Activated T-cell treated with anti-CD3 and anti-CD28 coated beads, Interleukin-2, amount 50 U/mL, for 48 hours (primary cell): ENCODE results near the gene CTCF.

Experiments
- DNase-seq, 2 experiments: peaks; one replicate each; pipeline ENCODE4 v3.0.0-alpha.2; 2020

Gene CTCF

GRCh38 chr16:67535201-67535600 is 27.1 kb upstream of the CTCF start:
- DNase-seq = no peak

- peak; percentile 59 to 72 for DNase-seq
Measured at GRCh38 chr16:67537270-67537635, 25.1 kb upstream of the CTCF start.

DNA sequence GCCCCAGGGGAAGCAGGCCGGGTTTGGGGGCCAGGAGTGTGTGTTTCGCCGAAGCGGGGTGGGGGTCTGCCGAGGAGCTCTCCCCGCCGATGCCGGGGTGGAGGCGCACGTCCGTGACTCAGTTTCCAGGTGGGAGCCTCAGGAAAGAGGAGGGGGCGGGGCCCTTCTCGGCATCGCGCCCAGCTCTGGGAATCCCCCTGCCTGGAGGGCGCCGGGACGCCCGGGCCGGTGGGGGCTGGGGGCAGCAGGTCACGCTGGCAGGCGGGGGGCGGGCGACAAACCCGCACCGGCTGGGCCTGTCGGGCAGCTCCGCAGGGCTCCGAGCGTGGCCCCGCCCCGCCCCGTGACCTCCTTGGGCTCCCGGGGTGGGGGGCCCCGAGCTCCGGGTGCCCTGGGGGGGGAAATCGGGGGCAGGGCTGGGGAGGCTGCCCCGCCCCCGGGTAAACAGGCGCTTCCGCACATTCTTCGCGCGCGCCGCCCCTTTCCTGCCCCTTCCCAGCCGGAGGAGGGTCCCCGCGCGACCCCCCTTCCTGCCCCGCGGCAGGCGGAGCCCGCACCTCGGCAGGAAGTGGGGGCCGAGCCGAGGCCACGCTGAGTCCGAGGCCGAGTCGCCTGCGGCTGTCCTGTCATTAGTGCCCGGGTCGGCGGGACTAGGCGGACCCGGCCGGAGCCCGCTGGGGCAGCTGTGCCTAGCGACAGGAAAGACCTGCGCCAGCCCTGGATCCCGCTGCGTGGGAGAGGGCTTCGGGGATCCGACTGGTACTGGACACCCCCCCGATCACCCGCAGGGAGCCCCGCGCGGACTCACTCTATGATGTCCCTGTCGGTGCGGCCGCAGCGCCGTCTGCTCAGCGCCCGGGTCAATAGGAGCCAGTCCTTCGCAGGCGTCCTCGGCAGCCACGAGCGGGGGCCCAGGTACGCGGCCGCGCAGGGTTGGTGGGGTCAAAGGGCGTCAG is 24.4 kb upstream of the CTCF start:
- peak in 1 of 2 experiments; percentile 58 for DNase-seq

GRCh38 chr16:67538666-67539101 is 23.6 kb upstream of the CTCF start:
- DNase-seq = no peak

DNA sequence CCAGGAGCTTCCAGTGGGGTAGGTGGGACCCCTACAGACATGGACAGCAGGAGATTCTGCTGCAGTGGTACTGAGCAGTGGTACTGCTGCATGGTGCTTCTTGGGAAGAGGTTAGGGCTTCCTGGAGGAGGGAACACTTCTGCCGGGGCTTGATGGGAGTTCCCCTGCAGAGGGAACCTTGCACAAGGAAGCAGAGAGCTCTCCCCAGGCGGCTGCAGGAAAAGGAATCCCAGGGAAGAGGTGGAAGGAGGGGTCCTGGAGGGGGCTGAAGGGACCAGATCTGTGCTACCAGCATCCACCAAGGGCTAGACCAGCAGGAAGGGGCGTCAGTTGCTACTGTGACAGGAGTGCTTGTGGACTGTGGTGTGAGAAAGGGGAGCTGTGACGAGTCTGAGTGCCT is 23.1 kb upstream of the CTCF start:
- DNase-seq = no peak

DNA sequence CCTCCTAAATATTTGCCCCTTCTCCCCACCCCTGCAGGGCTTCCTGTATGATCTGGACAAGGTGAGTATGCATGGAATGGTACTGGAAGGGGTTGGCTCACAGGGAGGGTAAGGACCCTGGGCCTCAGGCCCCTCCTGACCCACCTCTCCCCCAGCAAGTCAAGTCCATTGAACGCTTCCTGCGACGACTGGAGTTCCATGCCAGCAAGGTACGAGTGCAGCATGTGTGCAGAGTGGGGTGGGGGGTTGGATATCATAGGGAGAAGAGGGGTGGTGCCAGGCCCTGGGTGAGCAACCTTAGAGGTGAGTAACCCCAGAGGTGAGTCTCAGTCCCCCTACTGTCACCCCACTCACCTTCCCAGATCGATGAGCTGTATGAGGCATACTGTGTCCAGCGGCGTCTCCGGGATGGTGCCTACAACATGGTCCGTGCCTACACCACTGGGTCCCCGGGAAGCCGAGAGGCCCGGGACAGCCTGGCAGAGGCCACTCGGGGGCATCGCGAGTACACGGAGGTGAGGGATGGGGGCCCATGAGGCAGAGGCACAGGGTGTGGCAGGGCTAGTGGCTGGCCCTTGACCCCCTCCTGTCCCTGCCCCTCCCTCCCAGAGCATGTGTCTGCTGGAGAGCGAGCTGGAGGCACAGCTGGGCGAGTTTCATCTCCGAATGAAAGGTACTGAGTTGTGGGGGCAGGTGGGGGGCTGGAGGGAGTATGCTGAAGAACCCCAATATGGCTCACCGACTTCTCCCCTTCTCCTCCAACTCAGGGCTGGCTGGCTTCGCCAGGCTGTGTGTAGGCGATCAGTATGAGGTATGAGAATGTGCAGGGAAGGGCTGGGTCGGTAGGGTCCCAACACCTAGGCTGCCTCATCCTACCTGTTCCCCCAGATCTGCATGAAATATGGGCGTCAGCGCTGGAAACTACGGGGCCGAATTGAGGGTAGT is 22.4 kb upstream of the CTCF start:
- DNase-seq = no peak

DNA sequence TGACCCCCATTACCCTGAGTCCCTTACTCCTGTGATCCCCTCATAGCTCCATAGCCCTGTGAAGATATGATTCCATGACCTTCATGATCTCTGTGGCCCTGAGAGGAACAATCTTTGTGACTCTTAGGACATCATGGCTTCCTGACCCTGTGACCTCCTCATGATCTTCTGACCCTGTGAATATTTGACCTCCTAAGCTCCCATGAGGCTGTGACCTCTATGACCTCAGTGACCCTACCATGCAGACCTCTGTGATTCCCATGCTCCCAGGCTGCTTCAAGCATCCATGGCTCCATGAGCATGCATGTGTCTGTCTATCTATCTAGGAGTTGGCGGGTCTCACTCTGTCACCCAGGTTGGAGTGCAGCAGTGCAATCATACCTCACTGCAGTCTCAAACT is 21.6 kb upstream of the CTCF start:
- no peak for DNase-seq

- no peak for DNase-seq
Measured at GRCh38 chr16:67541391-67542263, 20.7 kb upstream of the CTCF start.

DNA sequence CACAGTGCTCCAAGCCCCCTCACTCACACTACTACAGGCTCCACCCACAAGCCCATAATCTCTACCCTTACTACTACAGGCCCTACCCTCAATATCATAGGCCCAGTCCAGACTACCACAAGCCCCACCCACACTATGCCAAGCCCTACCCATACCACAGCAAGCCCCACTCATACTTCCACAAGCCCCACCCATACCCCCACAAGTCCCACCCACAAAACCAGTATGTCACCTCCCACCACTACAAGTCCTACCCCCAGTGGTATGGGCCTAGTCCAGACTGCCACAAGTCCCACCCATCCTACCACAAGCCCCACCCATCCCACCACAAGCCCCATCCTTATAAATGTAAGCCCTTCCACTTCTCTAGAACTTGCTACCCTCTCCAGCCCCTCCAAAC is 19.9 kb upstream of the CTCF start:
- DNase-seq = peak; percentile 76 to 80

- no peak for DNase-seq
Measured at GRCh38 chr16:67543036-67543435, 19.3 kb upstream of the CTCF start.

DNA sequence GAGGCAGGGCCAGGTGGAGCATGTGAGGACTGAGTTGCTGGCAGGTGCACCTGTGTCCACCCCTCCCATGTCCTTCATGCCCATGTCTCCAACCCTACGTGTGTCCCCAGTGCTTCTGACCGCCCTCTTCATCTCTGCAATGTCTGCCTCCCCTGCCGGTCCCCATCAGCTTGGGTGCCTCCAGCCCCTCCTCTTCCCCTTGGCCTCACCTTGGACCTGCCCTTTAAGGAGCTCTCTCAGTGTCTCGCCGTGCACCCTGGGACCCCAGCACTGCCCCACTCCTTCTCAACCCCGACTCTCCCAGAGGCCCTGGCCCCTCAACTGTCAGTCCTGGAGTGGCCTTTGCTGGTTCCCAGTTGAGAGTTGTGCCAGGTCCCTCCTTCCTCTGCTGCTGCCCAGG is 18.7 kb upstream of the CTCF start:
- DNase-seq = no peak

GRCh38 chr16:67544329-67544841 is 17.9 kb upstream of the CTCF start:
- no peak for DNase-seq

DNA sequence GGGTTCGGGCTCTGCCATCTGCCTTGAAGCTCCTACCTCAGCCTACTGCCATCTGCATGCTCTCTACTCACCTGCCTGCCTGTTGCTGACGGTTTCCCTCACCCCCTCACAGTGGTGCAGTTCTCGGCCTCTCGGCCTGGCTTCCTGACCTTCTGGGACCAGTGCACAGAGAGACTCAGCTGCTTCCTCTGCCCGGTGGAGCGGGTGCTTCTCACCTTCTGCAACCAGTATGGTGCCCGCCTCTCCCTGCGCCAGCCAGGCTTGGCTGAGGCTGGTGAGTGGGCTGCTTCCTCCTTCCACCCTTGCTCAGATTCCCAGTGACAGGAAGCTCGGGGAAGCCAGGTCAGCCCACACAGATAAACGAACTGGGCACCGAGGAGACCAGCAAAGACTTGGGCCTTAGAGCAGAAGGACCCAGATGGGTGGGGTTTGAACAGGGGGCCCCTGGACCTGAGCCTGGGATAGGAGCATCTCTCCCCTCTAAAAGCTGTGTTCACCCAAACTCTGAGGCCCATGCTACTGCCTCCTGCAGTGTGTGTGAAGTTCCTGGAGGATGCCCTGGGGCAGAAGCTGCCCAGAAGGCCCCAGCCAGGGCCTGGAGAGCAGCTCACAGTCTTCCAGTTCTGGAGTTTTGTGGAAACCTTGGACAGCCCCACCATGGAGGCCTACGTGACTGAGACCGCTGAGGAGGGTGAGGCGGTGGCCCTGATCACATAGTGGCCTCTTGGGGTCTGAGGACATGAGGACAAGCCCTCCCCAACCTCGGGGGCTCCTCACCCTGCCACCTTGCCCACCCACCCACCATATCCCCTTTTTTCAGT is 17.3 kb upstream of the CTCF start:
- DNase-seq = no peak

- no peak for DNase-seq
Measured at GRCh38 chr16:67545665-67546024, 16.7 kb upstream of the CTCF start.

GRCh38 chr16:67546091-67546501 is 16.2 kb upstream of the CTCF start:
- DNase-seq = no peak

GRCh38 chr16:67546761-67547422 is 15.4 kb upstream of the CTCF start:
- DNase-seq = peak; percentile 77 to 84

DNA sequence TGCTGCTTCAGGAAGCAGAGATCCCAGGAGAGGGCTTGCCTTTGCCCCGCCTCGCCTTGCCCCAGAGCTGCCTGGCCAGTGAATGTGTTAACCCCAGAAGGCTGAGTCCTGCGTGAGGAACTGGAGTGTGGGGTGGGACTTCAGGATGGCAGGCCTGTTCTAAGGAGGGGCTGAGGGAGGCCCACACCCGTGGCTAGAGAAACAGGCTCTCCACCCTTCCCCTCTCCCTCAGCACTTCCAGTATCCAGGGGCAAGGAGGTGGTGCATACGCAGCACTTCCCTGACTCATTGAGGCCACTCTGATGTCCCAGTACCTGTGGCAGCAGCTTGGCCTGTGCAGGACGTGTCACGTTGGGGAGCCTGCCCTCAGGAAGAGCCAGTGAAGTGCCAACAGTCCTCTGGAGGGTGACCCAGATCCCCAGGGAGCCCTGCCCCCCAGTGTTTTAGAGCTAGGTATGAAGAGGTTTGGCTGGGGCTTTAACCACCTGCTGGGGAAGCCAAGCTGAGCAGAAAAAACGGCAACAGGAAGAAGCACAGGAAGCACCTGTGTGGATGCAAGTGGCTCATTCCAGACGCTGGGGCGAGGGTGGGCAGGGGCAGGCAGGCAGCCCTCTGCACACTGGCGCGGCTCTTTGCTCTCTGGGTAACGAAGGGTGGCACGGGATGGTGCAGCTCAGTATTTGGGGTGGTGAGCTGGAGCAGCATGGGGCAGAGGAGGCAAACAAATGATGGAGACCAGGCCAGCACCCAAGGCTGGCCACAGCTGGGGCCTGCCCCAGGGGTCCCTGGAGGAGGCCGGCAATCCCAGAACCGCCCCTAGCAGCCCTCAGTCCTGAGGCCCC is 14.7 kb upstream of the CTCF start:
- no peak for DNase-seq

DNA sequence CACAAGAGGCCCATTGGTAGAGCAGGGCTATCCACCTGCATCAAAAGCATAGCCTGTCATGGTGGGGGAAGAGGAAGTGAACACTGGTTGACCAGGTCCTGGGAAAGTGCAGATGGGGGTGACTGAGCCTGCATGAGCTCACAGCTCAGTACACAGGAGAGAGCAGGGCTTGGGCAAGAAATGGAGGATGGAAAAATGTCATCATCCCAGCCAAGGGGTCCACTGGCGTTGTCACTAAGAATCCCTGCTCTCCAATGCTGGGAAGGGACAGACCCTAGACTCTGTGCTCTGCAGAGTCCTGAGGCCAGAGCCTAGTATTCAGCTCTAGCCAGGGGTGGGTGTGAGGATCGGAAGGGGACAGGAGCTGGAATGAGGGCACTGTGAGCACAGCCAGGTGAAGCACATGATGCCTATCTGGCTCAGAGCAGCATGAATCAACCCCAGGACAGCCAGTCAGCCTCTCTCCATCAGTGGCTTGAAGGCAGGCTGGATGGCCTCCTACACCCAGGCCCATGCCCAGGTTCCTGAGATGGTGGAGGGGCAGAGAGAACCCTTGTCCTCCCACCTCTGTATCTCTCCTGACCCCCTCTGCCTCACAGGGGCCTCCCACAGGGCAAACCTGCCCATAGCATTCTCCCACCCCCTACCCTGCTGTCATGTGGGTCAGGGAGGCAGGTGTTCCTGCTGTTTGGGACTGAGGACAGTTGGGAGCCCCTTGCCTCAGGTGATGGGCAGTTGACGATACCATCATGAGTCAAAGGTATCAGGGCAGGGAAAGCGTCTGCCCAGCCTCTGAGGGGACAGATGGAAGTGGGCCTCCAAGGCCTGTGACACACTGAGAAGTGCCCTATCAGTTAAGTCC is 13.8 kb upstream of the CTCF start:
- no peak for DNase-seq

- no peak for DNase-seq
Measured at GRCh38 chr16:67549240-67549639, 13.1 kb upstream of the CTCF start.
